A549 (cell line): ENCODE results near the gene SFXN1. TPM values are rescaled to one million over a fixed set of nuclear protein-coding genes. Genes with fewer than 3 reads are reported as not detected.
A peak's percentile ranks its signal among the peaks of the same experiment; 100 is the strongest.

Source experiments
- ATAC-seq, 2 experiments: fragments of 200-7000 bp in 1 of 2; fragments of >200 bp in 1 of 2; cut with Nextera tagmentation in 1 of 2; cut with Tn5 transposase in 1 of 2; 3 replicates each; pipeline versions ENCODE4 v1.8.0 to v1.9.1; 2018 to 2020; ENCODE audit warnings: mild to moderate bottlenecking in 1 of 2, moderate library complexity in 1 of 2
- CTCF ChIA-PET: fragments of 300-600 bp; sonication (Branson Sonifier 250); formaldehyde crosslinking; extraction: SDS; loops from one replicate; lab custom pipeline; 2021; ENCODE audit warnings: antibody characterized with exemption, inconsistent platforms; lab: Yijun Ruan, JAX
- POLR2A ChIA-PET: fragments of 350-600 bp; formaldehyde crosslinking; extraction: SDS; loops from one replicate; lab custom pipeline; 2021; ENCODE audit warnings: antibody characterized with exemption, inconsistent platforms; lab: Yijun Ruan, JAX
- DNase-seq, 2 experiments: peaks; one replicate each; pipeline versions ENCODE4 v3.0.0 to v3.0.0-alpha.2; 2011 to 2016; ENCODE audit warnings: low read depth in 1 of 2, low spot score in 1 of 2
- FAIRE-seq: peaks from 2 replicates; lab custom pipeline; 2011; peaks lifted over from hg19 to GRCh38; lab: Jason Lieb, UNC
- H3K27ac ChIP-seq, 2 experiments: fragments of >200 bp; sonication (Bioruptor Twin); formaldehyde crosslinking; 3 replicates each; pipeline ENCODE4 v1.5.1; 2016 to 2017
- H3K4me1 ChIP-seq: fragments of >200 bp; sonication (Bioruptor Twin); formaldehyde crosslinking; 3 replicates; pipeline ENCODE4 v1.6.1; 2016
- H3K4me2 ChIP-seq: fragments of >200 bp; sonication (Bioruptor Twin); formaldehyde crosslinking; 3 replicates; pipeline ENCODE4 v1.6.1; 2016
- H3K4me3 ChIP-seq: fragments of >200 bp; sonication (Bioruptor Twin); formaldehyde crosslinking; 3 replicates; pipeline ENCODE4 v1.5.1; 2016
- H3K9me3 ChIP-seq: fragments of >200 bp; sonication (Bioruptor Twin); formaldehyde crosslinking; 3 replicates; pipeline ENCODE4 v1.6.1; 2016
- BHLHE40 ChIP-seq: IDR thresholded peaks from 2 replicates; pipeline ENCODE4 v1.6.1; 2012; ENCODE audit warnings: low read depth, low read length, inconsistent platforms
- CBX2 ChIP-seq: fragments of 200-600 bp; sonication (generic); IDR thresholded peaks from 2 replicates; pipeline ENCODE4 v1.6.1; 2016; ENCODE audit warnings: low read depth, mild to moderate bottlenecking, borderline replicate concordance
- CBX8 ChIP-seq: fragments of 200-600 bp; sonication (generic); IDR thresholded peaks from 2 replicates; pipeline ENCODE4 v1.6.1; 2016
- CEBPB ChIP-seq, 2 experiments: fragments of >200 bp in 1 of 2; sonication (Bioruptor Twin) in 1 of 2; formaldehyde crosslinking in 1 of 2; IDR thresholded peaks; 2 replicates each; pipeline ENCODE4 v1.6.1; 2012 to 2016
- CHD2 ChIP-seq: fragments of 150-350 bp; IDR thresholded peaks from 2 replicates; pipeline ENCODE4 v1.6.1; 2014; ENCODE audit warnings: low read length; ENCODE audit not compliant: partially characterized antibody
- CHD4 ChIP-seq: fragments of 200-600 bp; sonication (generic); IDR thresholded peaks from 2 replicates; pipeline ENCODE4 v1.6.1; 2016; ENCODE audit warnings: antibody characterized with exemption, mild to moderate bottlenecking, borderline replicate concordance
- EHMT2 ChIP-seq: fragments of 200-600 bp; sonication (generic); IDR thresholded peaks from 2 replicates; pipeline ENCODE4 v1.6.1; 2016; ENCODE audit warnings: antibody characterized with exemption, low read depth, mild to moderate bottlenecking, moderate library complexity
- EP300 ChIP-seq, 2 experiments: fragments of >200 bp; sonication (Bioruptor Twin); formaldehyde crosslinking; IDR thresholded peaks; 2 replicates in 1 of 2; 3 replicates in 1 of 2; pipeline ENCODE4 v1.6.1; 2016 to 2017
- ESRRA ChIP-seq: fragments of 150-350 bp; IDR thresholded peaks from 2 replicates; pipeline ENCODE4 v1.6.1; 2014; ENCODE audit warnings: mild to moderate bottlenecking, low read length, borderline replicate concordance
- FOXS1 ChIP-seq: fragments of 250-450 bp; sonication (Bioruptor Pico); IDR thresholded peaks from 2 replicates; pipeline ENCODE4 v1.5.0; 2020; ENCODE audit warnings: mild to moderate bottlenecking, moderate library complexity
- HEYL ChIP-seq: fragments of 250-450 bp; sonication (Bioruptor Pico); IDR thresholded peaks from 2 replicates; pipeline ENCODE4 v1.8.0; 2021; ENCODE audit warnings: mild to moderate bottlenecking, moderate library complexity
- JUN ChIP-seq, 2 experiments: fragments of >200 bp; sonication (Bioruptor Twin); formaldehyde crosslinking; IDR thresholded peaks; 2 replicates in 1 of 2; 3 replicates in 1 of 2; pipeline ENCODE4 v1.6.1; 2016 to 2017
- MAFK ChIP-seq: fragments of 450-650 bp; IDR thresholded peaks from 2 replicates; pipeline ENCODE4 v1.6.1; 2014; ENCODE audit not compliant: partially characterized antibody
- MAZ ChIP-seq: fragments of 150-350 bp; IDR thresholded peaks from 2 replicates; pipeline ENCODE4 v1.6.1; 2014; ENCODE audit warnings: antibody characterized with exemption, low read depth, low read length, borderline replicate concordance
- MYC ChIP-seq: IDR thresholded peaks from 2 replicates; pipeline ENCODE4 v1.6.1; 2012; ENCODE audit warnings: mild to moderate bottlenecking, inconsistent platforms, low read length, improper control_type of control experiment, borderline replicate concordance
- NFE2L2 ChIP-seq: fragments of 150-350 bp; conservative IDR thresholded peaks from 2 replicates; pipeline ENCODE4 v1.6.1; 2014; ENCODE audit warnings: low read length
- NPAS2 ChIP-seq: fragments of 250-450 bp; sonication (Bioruptor Pico); IDR thresholded peaks from 2 replicates; pipeline ENCODE4 v1.8.0; 2022; ENCODE audit warnings: mild to moderate bottlenecking, moderate library complexity, borderline replicate concordance
- NR3C1 ChIP-seq: fragments of >200 bp; sonication (Bioruptor Twin); formaldehyde crosslinking; IDR thresholded peaks from 3 replicates; pipeline ENCODE4 v1.6.1; 2017
- PHF8 ChIP-seq: fragments of 200-600 bp; sonication (generic); IDR thresholded peaks from 2 replicates; pipeline ENCODE4 v1.6.1; 2016; ENCODE audit warnings: low read depth, mild to moderate bottlenecking, antibody characterized with exemption, moderate library complexity, borderline replicate concordance
- POLR2A ChIP-seq: IDR thresholded peaks from 2 replicates; pipeline ENCODE4 v1.6.1; 2012; ENCODE audit warnings: mild to moderate bottlenecking, low read length
- RAD21 ChIP-seq, 2 experiments: fragments of >200 bp in 1 of 2; sonication (Bioruptor Twin) in 1 of 2; formaldehyde crosslinking in 1 of 2; IDR thresholded peaks in 1 of 2; conservative IDR thresholded peaks in 1 of 2; 2 replicates in 1 of 2; 3 replicates in 1 of 2; pipeline ENCODE4 v1.6.1; 2012 to 2018; ENCODE audit warnings: inconsistent platforms in 1 of 2
- RNF2 ChIP-seq: fragments of 200-600 bp; sonication (generic); IDR thresholded peaks from 2 replicates; pipeline ENCODE4 v1.6.1; 2016; ENCODE audit warnings: low read depth, mild to moderate bottlenecking, antibody characterized with exemption, moderate library complexity, borderline replicate concordance
- SMC3 ChIP-seq: fragments of >200 bp; sonication (Bioruptor Twin); formaldehyde crosslinking; IDR thresholded peaks from 3 replicates; pipeline ENCODE4 v1.6.1; 2018; ENCODE audit warnings: inconsistent platforms
- SREBF2 ChIP-seq: fragments of 450-650 bp; IDR thresholded peaks from 2 replicates; pipeline ENCODE4 v1.6.1; 2014; ENCODE audit warnings: mild to moderate bottlenecking, moderate library complexity
- TFCP2L1 ChIP-seq: fragments of 250-450 bp; sonication (Bioruptor Pico); IDR thresholded peaks from 2 replicates; pipeline ENCODE4 v1.5.0; 2021; ENCODE audit warnings: mild to moderate bottlenecking
- ZFP36 ChIP-seq: fragments of 450-650 bp; IDR thresholded peaks from 2 replicates; pipeline ENCODE4 v1.6.1; 2014; ENCODE audit warnings: borderline replicate concordance; ENCODE audit not compliant: partially characterized antibody
- ZNF302 ChIP-seq: fragments of 250-450 bp; sonication (Bioruptor Pico); IDR thresholded peaks from 2 replicates; pipeline ENCODE4 v1.9.0; 2021; ENCODE audit warnings: inconsistent platforms, mild to moderate bottlenecking, moderate library complexity
- WGBS: methylation state at CpG from one replicate; pipeline ENCODE4 v1.1.6; 2017; ENCODE audit errors: missing lambda C conversion rate; 5-methylcytosine and 5-hydroxymethylcytosine counted together
- polyA minus RNA-seq: library from RNA; depleted of rRNA, polyadenylated mRNA; stranded (reverse); fragments of >200 nt; gene quantifications from 2 replicates; pipeline ENCODE4 v1.2.3, GENCODE V29; 2011; rRNA and poly(A)+ RNA removed
- polyA plus RNA-seq, 4 experiments: library from polyadenylated mRNA; depleted of rRNA in 3 of 4; stranded (reverse); fragments of >200 nt; fragmentation: RNase III in 1 of 4; extraction: RNeasy Plus Mini Kit Qiagen cat#74134 plus additional on column Dnase treatment in 1 of 4; gene quantifications; 2 replicates in 3 of 4; 3 replicates in 1 of 4; pipeline ENCODE4 v1.2.3, GENCODE V29; 2011 to 2017
- TF ChIP-seq, protein P1 (sequence below): fragments of 450-650 bp; IDR thresholded peaks from 2 replicates; pipeline ENCODE4 v1.6.1; 2014; ENCODE audit warnings: antibody characterized with exemption
- TF ChIP-seq, protein P2 (sequence below): IDR thresholded peaks from 2 replicates; pipeline ENCODE4 v1.6.1; 2012; ENCODE audit warnings: low read depth, borderline replicate concordance
- TF ChIP-seq, protein P3 (sequence below): fragments of >200 bp; sonication (Bioruptor Twin); formaldehyde crosslinking; IDR thresholded peaks from 3 replicates; pipeline ENCODE4 v1.6.1; 2016
- TF ChIP-seq, protein P4 (sequence below): IDR thresholded peaks from 2 replicates; pipeline ENCODE4 v1.6.1; 2012
- TF ChIP-seq, protein P5 (sequence below): fragments of 150-350 bp; IDR thresholded peaks from 2 replicates; pipeline ENCODE4 v1.6.1; 2014; ENCODE audit warnings: low read depth, mild to moderate bottlenecking, low read length
- TF ChIP-seq, protein P6 (sequence below): fragments of >200 bp; sonication (Bioruptor Twin); formaldehyde crosslinking; IDR thresholded peaks from 2 replicates; pipeline ENCODE4 v1.6.1; 2016

SFXN1 gene, protein sequence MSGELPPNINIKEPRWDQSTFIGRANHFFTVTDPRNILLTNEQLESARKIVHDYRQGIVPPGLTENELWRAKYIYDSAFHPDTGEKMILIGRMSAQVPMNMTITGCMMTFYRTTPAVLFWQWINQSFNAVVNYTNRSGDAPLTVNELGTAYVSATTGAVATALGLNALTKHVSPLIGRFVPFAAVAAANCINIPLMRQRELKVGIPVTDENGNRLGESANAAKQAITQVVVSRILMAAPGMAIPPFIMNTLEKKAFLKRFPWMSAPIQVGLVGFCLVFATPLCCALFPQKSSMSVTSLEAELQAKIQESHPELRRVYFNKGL
- polyA plus RNA-seq (2011; rRNA removed) (190 and 199 TPM in 2 replicates), polyA plus RNA-seq (2017; fragmentation: RNase III; extraction: RNeasy Plus Mini Kit Qiagen cat#74134 plus additional on column Dnase treatment) (76.9 to 79.6 TPM (median 79.5 TPM) in 3 replicates), polyA minus RNA-seq (209 and 241 TPM in 2 replicates)
- polyA plus RNA-seq (2012; cell fraction: cytosol; rRNA removed), result 108 and 126 TPM in 2 replicates
- 60.2 and 71.0 TPM in 2 replicates for polyA plus RNA-seq (2012; cell fraction: nucleus; rRNA removed)

DNA sequence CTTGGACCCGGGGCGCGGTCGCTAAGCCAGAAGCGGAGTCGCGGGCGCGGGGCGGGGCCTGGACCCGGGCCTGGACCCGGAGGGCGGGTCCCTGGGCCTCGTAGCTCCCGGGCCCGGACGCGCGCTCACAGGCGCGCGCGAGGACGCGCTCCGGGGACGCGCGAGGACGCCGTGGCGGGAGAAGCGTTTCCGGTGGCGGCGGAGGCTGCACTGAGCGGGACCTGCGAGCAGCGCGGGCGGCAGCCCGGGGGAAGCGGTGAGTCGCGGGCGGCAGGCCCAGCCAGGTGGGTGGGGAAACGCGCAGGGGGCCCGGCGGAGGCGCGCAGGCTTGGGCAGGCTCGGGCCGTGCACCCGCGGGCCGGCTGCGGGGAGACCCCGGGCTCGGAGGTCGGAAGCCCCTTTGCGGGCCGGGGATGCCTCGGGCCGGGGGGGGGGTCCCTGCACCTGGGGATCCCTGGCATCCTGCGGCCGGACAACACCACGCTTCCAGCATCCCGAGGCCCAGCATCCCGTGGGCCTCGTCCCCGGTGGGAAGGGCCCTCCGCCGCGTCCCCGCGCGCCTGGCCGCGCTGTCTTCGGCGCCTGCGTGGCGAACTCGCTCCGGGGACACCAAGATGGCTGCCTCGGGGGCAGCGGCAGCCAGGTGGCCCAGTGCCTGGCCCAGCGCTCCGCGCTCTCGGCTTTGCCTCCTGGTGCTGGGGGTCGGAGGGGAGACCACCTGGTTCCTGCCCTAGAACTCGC lies at the start of gene SFXN1:
TSS of gene SFXN1 (plus strand) at position 177 of the 741 bp plus-strand sequence. CDS start 13,544 bp downstream, outside the sequence.
- FAIRE-seq, result no peak

DNA sequence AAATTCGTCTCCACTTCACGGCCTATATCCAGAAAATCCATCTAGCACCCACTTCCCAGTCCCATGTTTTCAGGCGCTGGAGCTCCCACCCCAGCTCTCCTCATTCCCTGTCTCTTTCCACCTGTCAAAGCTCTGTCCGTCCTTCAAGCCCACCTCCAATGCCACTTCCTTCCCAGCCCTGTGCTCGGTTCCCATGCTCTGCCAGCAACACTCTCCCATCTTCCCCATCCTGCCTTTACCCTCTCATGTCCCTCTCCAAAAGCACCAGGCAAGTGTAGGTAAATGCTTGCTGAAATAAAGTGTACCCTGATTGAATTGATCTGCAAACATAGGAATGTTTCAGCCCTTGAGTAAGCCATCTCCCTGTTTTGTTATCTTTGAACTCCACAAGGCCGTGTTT lies 43.6 kb upstream of the SFXN1 start:
- Histone ChIP-seq H3K4me2 (no peak overlapping the region), H3K4me1 (peaks cover 9% of the 10 kb centered on the region; the same call in 1 of the 3 replicates), H3K4me3 (no peak overlapping the region), H3K27ac (no peak overlapping the region), H3K9me3 (0 out of 3 replicates have a peak, but pooled peaks cover under 1% of the 10 kb centered on the region)
- ChIA-PET POLR2A (no interaction called here), CTCF (interaction anchor here (1.4 kb wide), 1 partner anchor 9 kb away, joined by 6 read pairs; the partner anchor contains the start of gene DRD1)
- TF ChIP-seq, protein P1, sequence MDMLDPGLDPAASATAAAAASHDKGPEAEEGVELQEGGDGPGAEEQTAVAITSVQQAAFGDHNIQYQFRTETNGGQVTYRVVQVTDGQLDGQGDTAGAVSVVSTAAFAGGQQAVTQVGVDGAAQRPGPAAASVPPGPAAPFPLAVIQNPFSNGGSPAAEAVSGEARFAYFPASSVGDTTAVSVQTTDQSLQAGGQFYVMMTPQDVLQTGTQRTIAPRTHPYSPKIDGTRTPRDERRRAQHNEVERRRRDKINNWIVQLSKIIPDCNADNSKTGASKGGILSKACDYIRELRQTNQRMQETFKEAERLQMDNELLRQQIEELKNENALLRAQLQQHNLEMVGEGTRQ, result no peak
- TF ChIP-seq CEBPB (IDR thresholded peaks at IDR 0.05) (no peak), NPAS2 (CRISPR knock-in tag) (no peak), MAZ (no peak), FOXS1 (no peak), CHD2 (no peak), TFCP2L1 (no peak), EP300 (IDR thresholded peaks at IDR 0.05) (no peak), CBX2 (no peak), HEYL (CRISPR knock-in tag) (no peak), SMC3 (no peak), PHF8 (no peak), ESRRA (no peak)
- TF ChIP-seq, protein P2, sequence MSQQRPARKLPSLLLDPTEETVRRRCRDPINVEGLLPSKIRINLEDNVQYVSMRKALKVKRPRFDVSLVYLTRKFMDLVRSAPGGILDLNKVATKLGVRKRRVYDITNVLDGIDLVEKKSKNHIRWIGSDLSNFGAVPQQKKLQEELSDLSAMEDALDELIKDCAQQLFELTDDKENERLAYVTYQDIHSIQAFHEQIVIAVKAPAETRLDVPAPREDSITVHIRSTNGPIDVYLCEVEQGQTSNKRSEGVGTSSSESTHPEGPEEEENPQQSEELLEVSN, result no peak
- ATAC-seq, result no peak
- 69% methylated on average over 6 of the region's 6 CpGs for WGBS
- DNase-seq, result no peak
- no peak for FAIRE-seq

More for the DNA sequence above, at the start of gene SFXN1:
- H3K4me3 ChIP-seq, result peak within 1 kb of the TSS; percentile 80
- 0% methylated on average over 50 of the region's 94 CpGs for WGBS
- peak within 1 kb of the TSS; percentile 90 for H3K4me2 ChIP-seq
- no peak for TF ChIP-seq NFE2L2
- TF ChIP-seq RNF2, result no peak
- TF ChIP-seq, protein P3, sequence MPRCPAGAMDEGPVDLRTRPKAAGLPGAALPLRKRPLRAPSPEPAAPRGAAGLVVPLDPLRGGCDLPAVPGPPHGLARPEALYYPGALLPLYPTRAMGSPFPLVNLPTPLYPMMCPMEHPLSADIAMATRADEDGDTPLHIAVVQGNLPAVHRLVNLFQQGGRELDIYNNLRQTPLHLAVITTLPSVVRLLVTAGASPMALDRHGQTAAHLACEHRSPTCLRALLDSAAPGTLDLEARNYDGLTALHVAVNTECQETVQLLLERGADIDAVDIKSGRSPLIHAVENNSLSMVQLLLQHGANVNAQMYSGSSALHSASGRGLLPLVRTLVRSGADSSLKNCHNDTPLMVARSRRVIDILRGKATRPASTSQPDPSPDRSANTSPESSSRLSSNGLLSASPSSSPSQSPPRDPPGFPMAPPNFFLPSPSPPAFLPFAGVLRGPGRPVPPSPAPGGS, result peak; percentile 59; the same call in 1 of the 3 replicates
- TF ChIP-seq SMC3, result 0 out of 3 replicates have a peak, but pooled peaks have one; percentile 3
- TF ChIP-seq POLR2A, result peak; percentile 71
- TF ChIP-seq, protein P4, sequence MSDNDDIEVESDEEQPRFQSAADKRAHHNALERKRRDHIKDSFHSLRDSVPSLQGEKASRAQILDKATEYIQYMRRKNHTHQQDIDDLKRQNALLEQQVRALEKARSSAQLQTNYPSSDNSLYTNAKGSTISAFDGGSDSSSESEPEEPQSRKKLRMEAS, result peak; percentile 49; the same call in 1 of the 2 replicates
- peak; percentile 81 for TF ChIP-seq PHF8
- TF ChIP-seq, protein P2, result no peak
- TF ChIP-seq JUN (IDR thresholded peaks at IDR 0.05), result peak in 1 of 2 experiments; percentile 85; a peak in 2 of 5 replicates
- TF ChIP-seq, protein P5, sequence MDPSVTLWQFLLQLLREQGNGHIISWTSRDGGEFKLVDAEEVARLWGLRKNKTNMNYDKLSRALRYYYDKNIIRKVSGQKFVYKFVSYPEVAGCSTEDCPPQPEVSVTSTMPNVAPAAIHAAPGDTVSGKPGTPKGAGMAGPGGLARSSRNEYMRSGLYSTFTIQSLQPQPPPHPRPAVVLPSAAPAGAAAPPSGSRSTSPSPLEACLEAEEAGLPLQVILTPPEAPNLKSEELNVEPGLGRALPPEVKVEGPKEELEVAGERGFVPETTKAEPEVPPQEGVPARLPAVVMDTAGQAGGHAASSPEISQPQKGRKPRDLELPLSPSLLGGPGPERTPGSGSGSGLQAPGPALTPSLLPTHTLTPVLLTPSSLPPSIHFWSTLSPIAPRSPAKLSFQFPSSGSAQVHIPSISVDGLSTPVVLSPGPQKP, result no peak
- TF ChIP-seq ZFP36, result no peak
- 0 out of 2 replicates have a peak, but pooled peaks have one; percentile 17 for TF ChIP-seq FOXS1
- no peak for TF ChIP-seq CHD4
- no peak for TF ChIP-seq SREBF2
- no peak for TF ChIP-seq EHMT2
- no peak for TF ChIP-seq ZNF302 (CRISPR knock-in tag)
- no peak for TF ChIP-seq BHLHE40
- TF ChIP-seq CBX8, result no peak
- no peak for TF ChIP-seq MAFK
- TF ChIP-seq NR3C1, result no peak
- TF ChIP-seq RAD21 (conservative IDR thresholded peaks at IDR 0.05 in 1 of 2, IDR thresholded peaks at IDR 0.05 in 1 of 2), result no peak
- TF ChIP-seq, protein P6, sequence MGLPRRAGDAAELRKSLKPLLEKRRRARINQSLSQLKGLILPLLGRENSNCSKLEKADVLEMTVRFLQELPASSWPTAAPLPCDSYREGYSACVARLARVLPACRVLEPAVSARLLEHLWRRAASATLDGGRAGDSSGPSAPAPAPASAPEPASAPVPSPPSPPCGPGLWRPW, result no peak
- TF ChIP-seq MYC, result peak; percentile 10; the same call in 1 of the 2 replicates
- TF ChIP-seq, all 56 proteins: peak for 8
- CTCF ChIA-PET, result interaction anchor here (0.6 to 4.6 kb wide), 2 partner anchors 14 to 123 kb away, joined by 3 to 29 read pairs; no protein-coding TSS in a partner anchor
- Histone ChIP-seq H3K27ac (peak within 1 kb of the TSS; percentile 83 to 98), H3K9me3 (no peaks in the 10 kb centered on the region), H3K4me1 (peaks cover 23% of the 10 kb centered on the region; the same call in 2 of the 3 replicates)
- peak; percentile 78 to 91 for DNase-seq
- peak; percentile 92 for ATAC-seq
- POLR2A ChIA-PET, result interaction anchor here (0.6 to 1.0 kb wide), 6 partner anchors 10 to 558 kb away, joined by 3 to 11 read pairs (median 5); partner anchors contain the start of gene DRD1
